LNCaP clone FGC (cell line): ENCODE results near the gene CRX.

Experiments
- DNase-seq: peaks from one replicate; pipeline ENCODE4 v3.0.0-alpha.2; 2011; ENCODE audit warnings: low read depth
- H3K4me3 ChIP-seq: 2 replicates; pipeline ENCODE4 v1.5.1; 2011; ENCODE audit warnings: mild to moderate bottlenecking, low read depth, low read length, control low read depth
- TF ChIP-seq, protein P1 (sequence below): IDR thresholded peaks from 2 replicates; pipeline ENCODE4 v1.5.1; 2012; ENCODE audit warnings: mild to moderate bottlenecking; ENCODE audit not compliant: control insufficient read depth, insufficient read depth; ENCODE audit errors: extremely low read depth

The CRX gene

DNA sequence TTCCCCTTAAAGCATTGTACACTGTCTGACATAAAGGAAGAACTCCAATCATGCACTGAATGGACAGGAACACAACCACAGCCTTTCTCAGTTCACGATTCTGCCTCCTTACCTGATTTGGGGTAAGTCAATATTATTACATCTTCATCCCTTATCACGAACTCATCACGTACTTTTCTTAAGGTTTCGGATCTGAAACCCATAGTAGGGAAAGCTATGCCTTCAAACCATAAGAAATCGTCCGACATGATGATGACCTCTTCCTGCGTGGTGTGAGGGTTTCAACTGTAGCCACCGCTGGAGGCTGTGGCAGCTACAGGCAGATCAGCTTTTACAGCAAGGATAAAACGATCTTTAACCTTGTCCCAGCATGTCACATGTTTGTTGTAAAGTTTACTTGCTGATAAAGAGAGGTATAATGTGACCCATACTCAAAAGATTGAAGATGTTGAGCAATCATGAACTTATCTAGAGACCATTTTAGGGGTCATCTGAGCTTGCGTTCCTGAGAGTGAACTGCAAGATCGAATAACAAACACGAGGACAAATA lies 64.3 kb downstream of the CRX start, which contains the start of gene SULT2A1:
Gene SULT2A1, minus strand, starts transcription at position 306 of the 550 bp plus-strand sequence. Its CDS starts 58 bp downstream, at position 248.
- no peak for DNase-seq
- TF ChIP-seq, protein P1, sequence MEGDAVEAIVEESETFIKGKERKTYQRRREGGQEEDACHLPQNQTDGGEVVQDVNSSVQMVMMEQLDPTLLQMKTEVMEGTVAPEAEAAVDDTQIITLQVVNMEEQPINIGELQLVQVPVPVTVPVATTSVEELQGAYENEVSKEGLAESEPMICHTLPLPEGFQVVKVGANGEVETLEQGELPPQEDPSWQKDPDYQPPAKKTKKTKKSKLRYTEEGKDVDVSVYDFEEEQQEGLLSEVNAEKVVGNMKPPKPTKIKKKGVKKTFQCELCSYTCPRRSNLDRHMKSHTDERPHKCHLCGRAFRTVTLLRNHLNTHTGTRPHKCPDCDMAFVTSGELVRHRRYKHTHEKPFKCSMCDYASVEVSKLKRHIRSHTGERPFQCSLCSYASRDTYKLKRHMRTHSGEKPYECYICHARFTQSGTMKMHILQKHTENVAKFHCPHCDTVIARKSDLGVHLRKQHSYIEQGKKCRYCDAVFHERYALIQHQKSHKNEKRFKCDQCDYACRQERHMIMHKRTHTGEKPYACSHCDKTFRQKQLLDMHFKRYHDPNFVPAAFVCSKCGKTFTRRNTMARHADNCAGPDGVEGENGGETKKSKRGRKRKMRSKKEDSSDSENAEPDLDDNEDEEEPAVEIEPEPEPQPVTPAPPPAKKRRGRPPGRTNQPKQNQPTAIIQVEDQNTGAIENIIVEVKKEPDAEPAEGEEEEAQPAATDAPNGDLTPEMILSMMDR: no peak

DNA sequence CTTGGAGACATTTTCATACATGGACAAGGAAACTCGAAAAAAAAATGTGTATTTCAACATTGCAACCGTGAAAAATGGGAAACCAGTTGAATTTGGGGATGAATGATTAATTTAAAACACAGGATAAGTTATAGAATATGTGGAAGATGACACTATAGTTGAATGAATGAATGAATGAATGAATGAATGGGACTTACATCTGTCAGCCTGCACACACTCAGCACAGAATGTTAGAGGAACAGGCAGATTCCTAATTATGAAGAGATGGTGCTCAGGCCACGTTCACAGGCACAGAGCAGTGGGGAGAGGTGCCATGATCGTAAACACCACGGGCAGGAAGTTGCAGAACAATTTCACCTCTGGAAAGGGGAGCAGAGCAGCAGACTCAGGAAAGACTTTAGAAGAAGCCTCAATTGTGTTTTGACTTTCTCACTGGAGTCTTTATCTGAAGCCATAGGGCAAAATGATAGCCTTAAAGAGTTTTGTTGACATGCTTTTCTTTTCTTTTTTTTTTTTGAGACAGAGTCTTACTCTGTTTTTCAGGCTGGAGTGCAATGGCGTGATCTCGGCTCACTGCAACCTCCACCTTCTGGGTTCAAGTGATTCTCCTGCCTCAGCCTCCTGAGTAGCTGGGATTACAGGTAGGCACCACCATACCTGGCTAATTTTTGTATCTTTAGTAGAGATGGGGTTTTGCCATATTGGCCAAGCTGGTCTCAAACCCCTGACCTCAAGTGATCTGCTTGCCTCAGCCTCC lies 69.3 kb downstream of the CRX start:
- TF ChIP-seq, protein P1: no peak
- no peak overlapping the region for H3K4me3 ChIP-seq
- no peak for DNase-seq

More for the DNA sequence above, 64.3 kb downstream of the CRX start, which contains the start of gene SULT2A1:
- no peak within 1 kb of the TSS for H3K4me3 ChIP-seq

DNA sequence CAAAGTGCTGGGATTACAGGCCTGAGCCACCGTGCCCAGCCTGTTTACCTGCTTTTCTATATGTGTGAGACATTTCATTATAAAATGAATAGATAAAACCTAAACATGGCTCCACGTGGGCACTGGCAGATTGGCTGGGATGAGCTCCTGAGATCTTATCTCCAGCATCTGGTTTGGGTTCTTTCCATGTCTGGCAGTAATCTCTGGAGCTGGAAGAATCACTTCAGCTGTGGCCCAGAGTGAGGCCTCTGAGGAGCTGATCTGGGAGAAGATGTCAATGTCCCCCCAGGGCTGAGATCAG lies 69.8 kb downstream of the CRX start:
- TF ChIP-seq, protein P1: no peak
- DNase-seq: no peak
- H3K4me3 ChIP-seq: no peak overlapping the region

DNA sequence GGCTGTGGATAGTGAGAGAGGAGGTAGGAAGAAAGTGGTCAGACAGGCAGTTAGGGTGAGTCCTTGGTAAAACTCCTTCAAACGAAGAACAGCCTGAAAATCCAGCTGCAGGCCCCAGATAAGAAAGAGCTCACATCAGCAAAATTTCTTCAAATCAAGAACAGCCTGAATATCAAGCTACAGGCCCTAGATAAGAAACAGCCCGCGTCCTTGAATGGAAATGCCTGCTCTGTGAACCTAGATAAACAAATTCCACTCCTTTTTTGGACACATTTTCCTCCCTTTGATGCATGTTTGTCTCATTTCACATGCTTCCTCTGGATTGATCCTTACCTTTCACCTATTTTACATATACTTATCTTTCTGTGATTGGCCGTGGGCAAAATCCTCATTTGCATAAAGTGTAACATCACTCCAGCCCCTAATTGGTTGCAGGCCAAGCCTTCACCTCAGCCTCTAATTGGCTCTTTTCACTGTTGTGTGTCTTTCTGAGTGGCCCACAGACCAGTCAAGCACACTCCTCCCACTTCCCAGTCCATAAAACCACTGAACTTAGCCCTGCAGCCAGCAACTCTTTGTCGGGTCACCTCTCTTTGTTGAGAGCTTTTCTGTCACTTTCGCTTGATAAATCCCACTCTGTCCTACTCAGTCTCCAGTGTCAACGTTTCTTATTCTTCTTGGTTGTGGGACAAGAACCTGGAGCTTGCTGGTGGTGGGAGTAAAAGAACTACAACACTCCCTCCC lies 70.4 kb downstream of the CRX start:
- H3K4me3 ChIP-seq: no peak overlapping the region
- DNase-seq: no peak
- TF ChIP-seq, protein P1: no peak
